GM19023 (cell line): ENCODE data around the gene CAPN14.

Source experiments
- ATAC-seq: cut with Tn5 transposase; IDR thresholded peaks from one replicate; pipeline ENCODE4 v1.9.1; 2021; ENCODE audit warnings: mild to moderate bottlenecking, moderate library complexity; ENCODE audit not compliant: unreplicated experiment

Gene CAPN14

GRCh38 chr2:31241625-31242270 lies 24.4 kb upstream of the CAPN14 start:
- no peak for ATAC-seq

GRCh38 chr2:31240381-31241365 lies 23.4 kb upstream of the CAPN14 start:
- ATAC-seq: no peak

GRCh38 chr2:31239593-31240177 lies 22.4 kb upstream of the CAPN14 start:
- ATAC-seq: no peak

GRCh38 chr2:31238906-31239592 lies 21.7 kb upstream of the CAPN14 start:
- ATAC-seq: no peak

GRCh38 chr2:31238126-31238905 lies 21.0 kb upstream of the CAPN14 start:
- ATAC-seq: no peak

- ATAC-seq: no peak
These were observed 20.2 kb upstream of the CAPN14 start for GRCh38 chr2:31237348-31238017.

GRCh38 chr2:31236433-31237205 lies 19.3 kb upstream of the CAPN14 start:
- ATAC-seq: no peak

- no peak for ATAC-seq
These were observed 18.2 kb upstream of the CAPN14 start for GRCh38 chr2:31235504-31235902.

- no peak for ATAC-seq
These were observed 17.6 kb upstream of the CAPN14 start for GRCh38 chr2:31234683-31235503.

- peak; percentile 95 for ATAC-seq
These were observed 16.7 kb upstream of the CAPN14 start, which contains the start of gene EHD3 for GRCh38 chr2:31233741-31234682. TSS of gene EHD3 (plus strand) at chr2:31234152. CDS start at chr2:31234622, 470 bp downstream.

GRCh38 chr2:31233231-31233630 lies 15.9 kb upstream of the CAPN14 start:
- ATAC-seq: no peak

GRCh38 chr2:31232586-31232985 lies 15.3 kb upstream of the CAPN14 start:
- no peak for ATAC-seq

- ATAC-seq: no peak
These were observed 14.4 kb upstream of the CAPN14 start for GRCh38 chr2:31231571-31232302.

GRCh38 chr2:31230751-31231150 lies 13.4 kb upstream of the CAPN14 start:
- ATAC-seq: no peak

- ATAC-seq: no peak
These were observed 11.4 kb upstream of the CAPN14 start for GRCh38 chr2:31228717-31229116.

GRCh38 chr2:31227711-31228125 lies 10.4 kb upstream of the CAPN14 start:
- no peak for ATAC-seq
